ENCODE results near the gene BFSP1. TPM values are rescaled to one million over a fixed set of nuclear protein-coding genes. Genes with fewer than 3 reads are reported as not detected.

The BFSP1 gene
- total and polyA plus RNA-seq, 2 donors (not counting 3 experiments of a cell fraction or from before 2014, with no cell fraction given) = 3.1 to 5.2 TPM

- no peak overlapping the region for H3K9ac ChIP-seq (replicated peaks; ENCODE audit: extremely low read depth, insufficient read depth, low read length)
- dilution Hi-C loops (cut with MboI; ENCODE audit: extremely low pct_ligation_motif_present, low sequenced_read_pairs) (no loop called here), intact Hi-C loops (cut with micrococcal nuclease) (no loop called here)
- ChIA-PET CTCF (interaction anchor here (0.6 to 1.8 kb wide), 5 partner anchors 12 to 815 kb away, joined by 3 to 6 read pairs (median 5); no protein-coding TSS in a partner anchor), POLR2A (no interaction called here)
- TF ChIP-seq GATA2 (IDR thresholded peaks at IDR 0.05; ENCODE audit: insufficient read depth, insufficient read length, low read depth, low read length) (no peak), EZH2 (IDR thresholded peaks at IDR 0.05; ENCODE audit: borderline replicate concordance, low read depth, low read length, severe bottlenecking) (no peak), JUN (IDR thresholded peaks at IDR 0.05; ENCODE audit: borderline replicate concordance, insufficient read depth, insufficient read length, low read depth) (no peak), MYC (IDR thresholded peaks at IDR 0.05; ENCODE audit: low read depth, low read length) (no peak), POLR2A (IDR thresholded peaks at IDR 0.05; ENCODE audit: low read depth, low read length) (no peak), CTCF (IDR thresholded peaks at IDR 0.05; ENCODE audit: extremely low read depth in 1 of 2, insufficient read depth in 1 of 2, low read depth in 1 of 2, low read length in 2 of 2) (no peak), MAX (IDR thresholded peaks at IDR 0.05; ENCODE audit: insufficient read depth, insufficient read length) (no peak), POLR2AphosphoS5 (IDR thresholded peaks at IDR 0.05; ENCODE audit: insufficient read depth, low read depth, low read length) (no peak), FOS (IDR thresholded peaks at IDR 0.05; ENCODE audit: borderline replicate concordance, insufficient read depth, low read length) (no peak)
- H3K4me1 ChIP-seq (ENCODE audit: control insufficient read depth, extremely low read depth, insufficient read depth, low read length) = no peaks in the 10 kb centered on the region
- H3K79me2 ChIP-seq (ENCODE audit: control insufficient read depth, insufficient read depth, low read length) = no peaks in the 10 kb centered on the region
- H3K4me2 ChIP-seq (ENCODE audit: insufficient read depth, low read length) = no peak overlapping the region
- no peaks in the 10 kb centered on the region for H3K36me3 ChIP-seq (ENCODE audit: control insufficient read depth in 2 of 2, extremely low read depth in 1 of 2, insufficient read depth in 2 of 2, low read length in 2 of 2)
- H4K20me1 ChIP-seq (replicated peaks; ENCODE audit: control insufficient read depth, extremely low read depth, insufficient read depth, low read length) = no peaks in the 10 kb centered on the region
- no peaks in the 10 kb centered on the region for H3K9me3 ChIP-seq (replicated peaks; ENCODE audit: control insufficient read depth, insufficient read depth, low read length)
- H2AFZ ChIP-seq (ENCODE audit: low read depth, low read length) = no peak overlapping the region
- FAIRE-seq = no peak
- H3K27me3 ChIP-seq (ENCODE audit: control insufficient read depth in 2 of 2, insufficient read depth in 2 of 2, low read length in 2 of 2) = no peaks in the 10 kb centered on the region
- no peak for DNase-seq (ENCODE audit: low read depth, low spot score)
- no TSS peak for BruUV-seq (replicated peaks)
- H3K9me1 ChIP-seq (replicated peaks; ENCODE audit: control insufficient read depth, extremely low read depth, insufficient read depth, low read length) = no peaks in the 10 kb centered on the region
- H3K27ac ChIP-seq (ENCODE audit: insufficient read depth, low read depth, low read length) = no peak overlapping the region
- no peak overlapping the region for H3K4me3 ChIP-seq (replicated peaks in 1 of 3; ENCODE audit: insufficient read depth in 1 of 3, low read depth in 1 of 3, low read length in 3 of 3)
These were observed 32.1 kb downstream of the BFSP1 start for GRCh38 chr20:17499041-17499440.

Data from endothelial cell of umbilical vein (primary cell).